ENCODE results near the gene RFTN1. TPM values are rescaled to one million over a fixed set of nuclear protein-coding genes. Genes with fewer than 3 reads are reported as not detected.
A peak's percentile ranks its signal among the peaks of the same experiment; 100 is the strongest.

The RFTN1 gene
- total and polyA plus RNA-seq, 10 of the 15 experiments (the other 5 are each of a cell fraction or from before 2014, with no cell fraction given) = 20.6 to 213 (median 147) TPM

DNA sequence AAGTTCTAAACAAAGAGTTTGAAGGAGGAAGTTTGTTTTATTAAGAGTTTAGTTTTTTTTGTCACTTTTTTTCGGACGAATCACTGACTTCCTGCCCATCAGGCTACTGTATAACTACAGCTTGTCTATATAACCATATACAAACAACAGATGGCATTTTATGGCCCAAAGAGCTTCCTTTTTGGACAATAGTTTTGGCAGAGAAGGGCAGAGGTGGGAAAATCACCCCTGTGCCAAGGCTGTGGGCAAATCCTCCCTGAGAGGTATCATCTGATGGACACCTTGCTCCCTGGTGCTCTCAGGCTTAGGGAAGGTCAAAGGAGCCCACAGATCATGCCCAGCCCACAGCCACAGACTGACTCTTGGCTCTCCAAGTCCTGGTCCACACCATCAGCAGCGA is 135.1 kb downstream of the RFTN1 start (continued):
- TF ChIP-seq CUX1 (IDR thresholded peaks at IDR 0.05; ENCODE audit: insufficient replicate concordance, low read depth, low read length) (no peak), PKNOX1 (IDR thresholded peaks at IDR 0.05) (no peak), KDM1A (IDR thresholded peaks at IDR 0.05; ENCODE audit: borderline replicate concordance) (no peak), KLF5 (IDR thresholded peaks at IDR 0.05; ENCODE audit: partially characterized antibody) (peak; percentile 18), ZBTB11 (CRISPR knock-in tag; IDR thresholded peaks at IDR 0.05) (no peak), NR2F1 (conservative IDR thresholded peaks at IDR 0.05) (no peak), USF2 (IDR thresholded peaks at IDR 0.05; ENCODE audit: borderline replicate concordance, low read depth, low read length) (no peak), FOXK2 (IDR thresholded peaks at IDR 0.05) (no peak), ATF7 (IDR thresholded peaks at IDR 0.05; ENCODE audit: low read depth) (no peak), SUZ12 (IDR thresholded peaks at IDR 0.05; ENCODE audit: unreplicated experiment) (no peak)
